Measurements from ENCODE around the gene DRAXIN.
A peak's percentile ranks its signal among the peaks of the same experiment; 100 is the strongest.

DRAXIN gene

GRCh38 chr1:11736746-11737639 lies 45.5 kb downstream of the DRAXIN start:
- DNase-seq (ENCODE audit: low read depth), result peak; percentile 16

DNA sequence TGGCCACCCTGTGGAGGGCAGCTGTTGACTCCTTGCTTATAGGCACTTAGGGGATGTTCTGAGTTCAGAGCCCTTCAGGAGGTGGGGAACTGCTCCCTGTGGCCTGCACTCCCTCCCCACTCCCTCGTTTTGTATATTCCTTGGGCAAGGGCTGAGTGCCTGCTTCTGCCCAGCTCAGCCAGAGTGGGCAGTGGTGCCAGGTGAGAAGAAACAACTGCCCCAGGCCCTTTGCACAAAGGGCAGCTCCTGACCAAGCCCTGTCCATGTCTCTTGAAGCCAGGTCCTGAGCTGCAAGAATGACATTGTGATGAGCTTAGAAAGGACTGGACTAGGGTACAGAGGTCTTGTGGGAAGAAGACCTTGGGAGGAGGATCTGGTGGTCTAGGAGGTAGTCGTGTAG lies 46.6 kb downstream of the DRAXIN start:
- no peak for DNase-seq (ENCODE audit: low read depth)

DNA sequence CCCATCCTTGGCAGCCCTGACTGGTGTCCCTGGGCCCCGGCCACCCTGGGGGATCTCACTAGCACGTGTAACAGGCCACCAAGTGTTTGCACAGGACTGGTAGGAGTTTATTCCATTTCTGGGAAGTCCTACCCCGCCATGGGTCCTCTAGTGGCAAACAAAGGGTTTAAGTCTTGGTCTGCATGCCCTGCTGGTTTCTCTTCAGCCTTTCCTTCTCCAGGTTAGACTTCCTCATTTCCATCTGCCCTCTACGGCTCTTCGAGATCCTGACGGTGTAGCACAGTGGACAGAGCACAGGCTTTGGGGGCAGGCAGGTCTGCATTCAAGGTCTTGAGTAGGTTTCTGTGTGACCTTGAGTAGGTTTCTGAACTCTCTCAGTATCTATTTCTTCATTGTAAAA lies 47.3 kb downstream of the DRAXIN start:
- DNase-seq (ENCODE audit: low read depth), result no peak

GRCh38 chr1:11740258-11741192 lies 49.0 kb downstream of the DRAXIN start:
- DNase-seq (ENCODE audit: low read depth), result no peak

GRCh38 chr1:11741482-11741881 lies 50.0 kb downstream of the DRAXIN start:
- DNase-seq (ENCODE audit: low read depth), result no peak

DNA sequence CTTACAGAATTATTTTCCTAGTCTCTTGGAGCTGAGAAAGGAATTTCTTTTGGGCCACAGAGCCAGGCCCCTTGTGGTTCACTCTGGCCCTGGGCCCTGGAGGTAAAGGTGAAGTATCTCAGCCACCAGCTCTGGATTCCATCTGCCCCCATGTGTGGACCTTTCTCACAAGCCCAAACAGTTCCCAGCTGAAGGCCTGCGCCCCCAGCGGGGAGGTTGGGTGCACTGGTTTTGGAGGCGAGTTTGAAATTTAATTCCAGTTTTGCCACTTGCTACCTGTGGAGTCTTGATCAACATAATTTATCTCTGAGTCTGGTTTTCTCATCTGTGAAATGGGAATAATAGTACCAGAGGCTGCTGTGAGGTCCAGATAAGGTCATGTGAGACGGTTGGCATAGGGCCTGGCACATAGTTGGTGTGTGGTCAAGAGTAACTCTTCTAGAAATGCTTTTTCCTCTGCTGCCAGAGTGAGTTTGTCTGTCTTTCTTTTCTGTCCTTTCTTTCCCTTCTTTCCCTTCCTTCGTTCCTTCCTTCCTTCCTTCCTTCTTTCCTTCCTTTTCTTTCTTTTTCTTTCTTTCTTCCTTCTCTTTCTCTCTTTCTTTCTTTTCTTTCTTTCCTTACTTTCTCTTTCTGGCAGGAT lies 50.5 kb downstream of the DRAXIN start:
- DNase-seq (ENCODE audit: low read depth), result no peak

GRCh38 chr1:11744287-11744686 lies 52.8 kb downstream of the DRAXIN start:
- no peak for DNase-seq (ENCODE audit: low read depth)

DNA sequence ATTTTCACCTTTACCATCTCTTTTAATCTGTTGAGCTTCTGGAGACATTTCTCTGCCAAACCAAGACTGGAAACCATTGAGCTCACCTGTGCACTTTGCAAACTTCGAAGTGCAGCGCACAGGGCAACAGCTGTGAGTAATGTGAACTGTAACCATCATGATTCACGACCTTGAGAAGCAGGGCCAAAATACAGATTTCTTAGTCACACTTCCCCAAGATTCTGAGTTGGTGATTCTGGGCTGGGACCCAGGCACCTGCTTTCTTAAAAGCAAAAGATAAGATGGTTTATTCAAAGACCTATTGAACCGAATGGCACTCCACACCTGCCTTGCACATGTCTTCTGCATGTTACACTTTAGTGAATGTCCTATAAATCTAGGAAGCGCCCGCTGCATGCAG lies 54.6 kb downstream of the DRAXIN start:
- no peak for DNase-seq (ENCODE audit: low read depth)

- DNase-seq (ENCODE audit: low read depth), result no peak
Observed at GRCh38 chr1:11746795-11747487, 55.4 kb downstream of the DRAXIN start.

DNA sequence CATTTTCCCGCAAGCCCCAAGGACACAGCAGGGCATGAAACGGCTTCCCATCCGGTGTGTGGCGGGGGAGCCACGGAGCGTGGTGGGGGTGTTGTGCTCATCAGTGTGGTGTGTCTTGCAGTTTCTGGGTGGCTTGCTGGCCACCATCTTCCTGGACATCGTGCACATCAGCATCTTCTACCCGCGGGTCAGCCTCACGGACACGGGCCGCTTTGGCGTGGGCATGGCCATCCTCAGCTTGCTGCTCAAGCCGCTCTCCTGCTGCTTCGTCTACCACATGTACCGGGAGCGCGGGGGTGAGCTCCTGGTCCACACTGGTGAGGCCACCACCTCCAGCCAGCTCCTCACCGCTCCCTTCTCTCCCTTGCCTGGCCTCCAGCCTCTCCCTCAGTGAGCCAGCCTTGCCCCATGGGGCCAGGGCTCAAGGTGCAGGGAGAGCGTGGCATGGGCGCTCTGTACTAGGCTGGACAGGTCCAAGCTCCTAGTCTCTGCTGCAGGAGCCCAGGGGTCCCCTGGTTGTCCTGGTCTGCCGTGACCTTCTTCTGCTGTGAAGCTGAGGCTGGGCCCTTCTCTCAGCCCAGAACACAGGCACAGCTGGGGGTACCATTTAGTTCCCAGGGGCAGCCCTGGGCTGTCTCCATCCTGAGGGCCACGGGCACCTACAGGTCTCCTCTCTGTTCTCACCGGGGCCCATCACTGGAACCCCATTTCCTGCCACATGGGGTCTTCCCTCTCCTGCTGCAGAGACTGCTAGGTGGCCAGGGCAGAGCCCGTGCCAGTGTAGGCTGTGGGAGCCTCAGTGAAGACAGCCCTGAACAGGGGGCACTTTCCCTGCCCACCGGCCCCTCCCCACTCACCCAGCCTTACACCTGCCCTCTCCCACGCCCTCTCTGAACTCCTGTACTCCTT lies 57.0 kb downstream of the DRAXIN start:
- no peak for DNase-seq (ENCODE audit: low read depth)

- peak; percentile 28 for DNase-seq (ENCODE audit: low read depth)
Observed at GRCh38 chr1:11749203-11749689, 57.7 kb downstream of the DRAXIN start.

DNA sequence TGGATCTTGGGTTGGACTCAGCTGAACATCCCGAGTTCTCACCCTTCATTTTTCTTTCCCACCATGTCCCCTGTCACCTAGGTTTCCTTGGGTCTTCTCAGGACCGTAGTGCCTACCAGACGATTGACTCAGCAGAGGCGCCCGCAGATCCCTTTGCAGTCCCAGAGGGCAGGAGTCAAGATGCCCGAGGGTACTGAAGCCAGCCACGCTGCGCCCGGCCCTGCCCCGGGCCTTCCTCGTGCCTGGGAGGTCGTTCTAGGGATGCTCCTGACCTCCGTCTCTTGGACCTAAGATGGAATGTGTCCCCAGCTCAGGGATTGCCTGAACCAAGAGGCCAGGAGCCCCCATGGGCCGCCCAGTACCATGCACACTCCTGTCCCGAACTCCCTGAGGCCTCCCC lies 58.5 kb downstream of the DRAXIN start:
- DNase-seq (ENCODE audit: low read depth), result no peak

DNA sequence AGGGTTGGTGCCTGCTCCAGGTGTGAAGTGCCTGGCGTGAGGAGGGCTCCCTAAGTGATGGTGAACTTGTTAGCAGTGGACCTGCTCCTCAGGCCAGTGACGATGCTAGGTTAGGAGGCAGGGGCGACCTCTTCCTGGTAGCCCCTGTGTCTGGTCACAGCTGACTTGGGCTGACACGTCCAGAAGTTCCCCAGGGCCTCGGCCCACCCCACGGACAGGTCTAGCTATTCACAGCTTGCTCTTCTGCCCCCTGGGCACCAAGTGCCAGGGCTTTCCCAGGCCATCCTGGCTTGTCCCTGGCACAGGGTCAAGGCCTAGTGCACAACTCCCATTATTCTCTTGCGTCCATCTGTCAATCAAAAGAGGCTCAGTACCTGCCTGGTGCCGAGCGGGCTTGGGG lies 59.6 kb downstream of the DRAXIN start:
- no peak for DNase-seq (ENCODE audit: low read depth)

DNA sequence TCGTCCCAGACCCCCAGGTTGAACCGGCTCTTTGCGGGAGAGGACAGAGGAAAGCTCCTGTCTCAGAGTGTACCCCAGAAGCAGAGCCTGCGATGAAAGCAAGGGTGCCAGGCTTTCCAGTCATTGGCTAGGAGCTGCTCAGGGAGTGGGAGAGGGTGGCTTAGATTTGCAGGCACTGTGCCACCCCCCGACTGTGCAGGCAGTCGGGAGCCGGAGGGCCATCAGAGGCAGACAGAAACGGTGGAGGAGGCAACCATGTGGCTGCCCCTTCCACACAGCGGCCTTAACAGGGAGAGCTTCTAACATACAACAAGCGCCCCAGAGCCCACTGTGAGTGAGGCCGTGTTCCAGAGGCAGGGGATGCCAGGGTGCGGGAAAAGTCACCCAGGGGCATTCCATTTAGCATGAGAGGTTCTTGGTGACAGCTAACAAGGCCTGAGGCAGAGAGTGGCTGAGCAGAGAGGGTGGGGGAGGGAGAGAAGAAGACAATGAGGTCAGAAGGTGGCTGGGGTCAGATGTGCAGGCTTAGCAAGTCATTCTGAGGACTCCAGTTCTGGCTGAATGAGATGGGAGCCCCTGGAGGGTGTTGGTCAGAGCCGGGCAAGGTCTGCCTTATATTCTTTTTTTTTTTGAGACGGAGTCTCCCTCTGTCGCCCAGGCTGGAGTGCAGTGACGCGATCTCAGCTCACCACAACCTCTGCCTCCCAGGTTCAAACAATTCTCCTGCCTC lies 61.0 kb downstream of the DRAXIN start:
- DNase-seq (ENCODE audit: low read depth), result no peak

GRCh38 chr1:11753555-11754208 lies 62.2 kb downstream of the DRAXIN start:
- no peak for DNase-seq (ENCODE audit: low read depth)

- DNase-seq (ENCODE audit: low read depth), result no peak
Observed at GRCh38 chr1:11757047-11757446, 65.5 kb downstream of the DRAXIN start.

DNA sequence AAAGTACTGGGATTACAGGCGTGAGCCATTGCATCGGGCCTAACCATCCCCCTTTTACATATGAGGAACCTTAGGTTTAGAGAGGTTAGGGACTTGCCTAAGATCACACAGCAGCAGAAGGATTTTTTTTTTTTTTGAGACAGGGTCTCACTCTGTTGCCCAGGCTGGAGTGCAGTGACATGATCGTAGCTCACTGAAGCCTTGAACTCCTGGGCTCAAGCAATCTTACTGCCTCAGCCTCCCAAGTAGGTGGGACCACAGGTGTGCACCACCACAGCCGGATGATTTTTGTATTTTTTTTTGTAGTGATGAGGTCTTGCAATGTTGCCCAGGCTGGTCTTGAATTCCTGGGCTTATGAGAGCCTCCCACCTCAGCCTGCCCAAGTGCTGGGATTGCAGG lies 68.3 kb downstream of the DRAXIN start:
- DNase-seq (ENCODE audit: low read depth), result no peak

GRCh38 chr1:11761285-11761684 lies 69.8 kb downstream of the DRAXIN start:
- DNase-seq (ENCODE audit: low read depth), result no peak

- peak; percentile 7 for DNase-seq (ENCODE audit: low read depth)
Observed at GRCh38 chr1:11761988-11762406, 70.5 kb downstream of the DRAXIN start, which contains the start of gene C1orf167. Gene C1orf167, plus strand, starts transcription at chr1:11762193. Its CDS starts 2,208 bp downstream, at chr1:11764401.
